Loucy (cell line): ENCODE results near the gene DUSP23.

Source experiments
- CTCF ChIP-seq: fragments of 200-600 bp; sonication (generic); conservative IDR thresholded peaks from 2 replicates; pipeline ENCODE4 v1.5.1; 2014; ENCODE audit warnings: mild to moderate bottlenecking, antibody characterized with exemption, low read length
- EZH2phosphoT487 ChIP-seq: fragments of 200-600 bp; IDR thresholded peaks from 2 replicates; pipeline ENCODE4 v1.6.1; 2018; ENCODE audit warnings: antibody characterized with exemption, mild to moderate bottlenecking, moderate library complexity, borderline replicate concordance

- TF ChIP-seq CTCF (no peak), EZH2phosphoT487 (no peak)
Observed at GRCh38 chr1:159800177-159800930, 19.6 kb downstream of the DUSP23 start.
